Measurements from ENCODE around the gene ZMIZ1. TPM values are rescaled to one million over a fixed set of nuclear protein-coding genes. Genes with fewer than 3 reads are reported as not detected.

Gene ZMIZ1
- total and polyA plus RNA-seq, 2 donors (not counting 1 experiment from before 2014, with no cell fraction given), result 6.3 to 30.6 TPM

DNA sequence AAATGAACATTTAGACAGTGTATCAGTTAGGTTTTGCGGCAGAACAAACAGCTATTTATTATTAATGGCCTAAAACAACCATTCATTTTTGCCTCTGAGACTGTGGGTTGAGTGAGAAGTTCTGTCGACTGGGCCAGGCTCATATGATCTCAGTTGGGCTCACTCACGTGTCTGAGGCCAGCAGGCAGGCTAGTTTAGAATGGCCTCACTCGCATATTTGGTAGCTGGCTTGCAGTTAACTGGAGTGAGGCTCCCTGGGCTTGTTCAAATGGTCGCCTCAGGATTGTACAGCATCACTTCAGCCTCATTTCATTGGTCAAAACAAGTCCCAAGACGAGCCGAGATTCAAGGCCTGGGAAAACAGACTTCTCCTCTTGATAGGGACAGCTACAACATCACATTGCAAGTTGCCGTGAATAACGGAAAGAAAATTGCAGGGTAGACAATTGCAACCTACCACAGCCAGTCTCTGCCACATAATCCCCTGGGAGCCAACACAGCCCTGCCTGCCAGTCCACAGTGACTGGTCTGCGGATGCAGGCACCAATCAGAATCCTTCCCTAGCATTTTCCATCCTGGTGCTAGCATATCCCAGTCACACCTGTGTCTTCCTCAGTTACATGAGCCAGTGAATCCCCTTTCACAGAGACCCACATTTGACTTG lies 255.4 kb downstream of the ZMIZ1 start:
- H3K27ac ChIP-seq (ENCODE audit: insufficient read depth, low read length), result no peak overlapping the region
- no peaks in the 10 kb centered on the region for H3K79me2 ChIP-seq (ENCODE audit: control insufficient read depth, insufficient read depth, low read length)
- no peak overlapping the region for H2AFZ ChIP-seq (ENCODE audit: low read length)
- H3K36me3 ChIP-seq (ENCODE audit: control insufficient read depth, insufficient read depth, low read length), result no peaks in the 10 kb centered on the region
- H3K4me3 ChIP-seq (replicated peaks in 1 of 4; ENCODE audit: control extremely low read depth in 1 of 4, insufficient read depth in 1 of 4, low read depth in 3 of 4, low read length in 4 of 4), result no peak overlapping the region
- H4K20me1 ChIP-seq (ENCODE audit: control insufficient read depth, extremely low read depth, insufficient read depth, low read length), result no peaks in the 10 kb centered on the region
- no peaks in the 10 kb centered on the region for H3K27me3 ChIP-seq (ENCODE audit: control insufficient read depth, insufficient read depth, low read length)
- peaks cover 16% of the 10 kb centered on the region for H3K4me1 ChIP-seq (ENCODE audit: control insufficient read depth, extremely low read depth, insufficient read depth, low read length)
- H3K9ac ChIP-seq (ENCODE audit: insufficient read depth, low read length), result no peak overlapping the region
- H3K4me2 ChIP-seq (ENCODE audit: extremely low read depth, insufficient read depth, low read length), result no peak overlapping the region
- DNase-seq (ENCODE audit: low read depth in 2 of 2), result no peak
- no peaks in the 10 kb centered on the region for H3K9me3 ChIP-seq (ENCODE audit: control insufficient read depth, insufficient read depth, low read depth, low read length)
- no peak for TF ChIP-seq EZH2 (IDR thresholded peaks at IDR 0.05; ENCODE audit: low read length, missing control alignments)
- TF ChIP-seq, protein P1, sequence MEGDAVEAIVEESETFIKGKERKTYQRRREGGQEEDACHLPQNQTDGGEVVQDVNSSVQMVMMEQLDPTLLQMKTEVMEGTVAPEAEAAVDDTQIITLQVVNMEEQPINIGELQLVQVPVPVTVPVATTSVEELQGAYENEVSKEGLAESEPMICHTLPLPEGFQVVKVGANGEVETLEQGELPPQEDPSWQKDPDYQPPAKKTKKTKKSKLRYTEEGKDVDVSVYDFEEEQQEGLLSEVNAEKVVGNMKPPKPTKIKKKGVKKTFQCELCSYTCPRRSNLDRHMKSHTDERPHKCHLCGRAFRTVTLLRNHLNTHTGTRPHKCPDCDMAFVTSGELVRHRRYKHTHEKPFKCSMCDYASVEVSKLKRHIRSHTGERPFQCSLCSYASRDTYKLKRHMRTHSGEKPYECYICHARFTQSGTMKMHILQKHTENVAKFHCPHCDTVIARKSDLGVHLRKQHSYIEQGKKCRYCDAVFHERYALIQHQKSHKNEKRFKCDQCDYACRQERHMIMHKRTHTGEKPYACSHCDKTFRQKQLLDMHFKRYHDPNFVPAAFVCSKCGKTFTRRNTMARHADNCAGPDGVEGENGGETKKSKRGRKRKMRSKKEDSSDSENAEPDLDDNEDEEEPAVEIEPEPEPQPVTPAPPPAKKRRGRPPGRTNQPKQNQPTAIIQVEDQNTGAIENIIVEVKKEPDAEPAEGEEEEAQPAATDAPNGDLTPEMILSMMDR (conservative IDR thresholded peaks at IDR 0.05 in 1 of 2, IDR thresholded peaks at IDR 0.05 in 1 of 2; ENCODE audit: low read depth in 1 of 2, low read length in 2 of 2), result no peak

DNA sequence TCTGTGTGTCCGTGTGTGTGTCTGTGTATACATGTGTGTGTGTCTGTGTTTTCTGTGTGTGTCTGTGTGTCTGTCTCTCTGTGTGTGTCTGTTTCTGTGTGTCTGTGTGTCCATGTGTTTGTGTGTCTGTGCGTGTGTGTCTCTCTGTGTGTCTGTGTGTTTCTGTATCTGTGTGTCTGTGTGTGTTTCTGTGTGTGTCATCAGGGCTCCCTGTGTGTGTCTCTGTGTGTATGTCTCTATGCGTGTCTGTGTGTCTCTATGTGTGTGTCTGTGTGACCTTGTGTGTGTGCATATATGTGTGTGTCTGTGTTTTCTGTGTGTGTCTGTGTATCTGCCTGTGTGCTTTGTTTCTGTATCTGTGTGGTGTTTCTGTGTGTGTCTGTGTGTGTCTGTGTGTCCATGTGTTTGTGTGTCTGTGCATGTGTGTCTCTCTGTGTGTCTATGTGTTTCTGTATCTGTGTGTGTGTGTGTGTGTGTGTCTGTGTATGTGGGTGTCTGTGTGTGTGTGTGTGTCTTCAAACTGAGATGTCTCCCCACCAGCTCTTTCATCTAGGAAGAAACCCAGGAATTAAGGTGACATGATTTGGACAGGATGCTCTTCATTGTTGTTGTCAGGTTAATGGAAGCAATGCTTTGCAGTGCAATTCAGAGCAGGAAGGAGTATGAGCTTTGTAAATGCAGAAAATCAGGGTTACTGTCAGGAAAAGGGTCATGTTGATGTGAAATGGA lies 257.8 kb downstream of the ZMIZ1 start:
- no peak overlapping the region for H3K4me2 ChIP-seq (ENCODE audit: extremely low read depth, insufficient read depth, low read length)
- H3K79me2 ChIP-seq (ENCODE audit: control insufficient read depth, insufficient read depth, low read length), result no peaks in the 10 kb centered on the region
- no peak for DNase-seq (ENCODE audit: low read depth in 2 of 2)
- H3K4me1 ChIP-seq (ENCODE audit: control insufficient read depth, extremely low read depth, insufficient read depth, low read length), result peaks cover 5% of the 10 kb centered on the region
- no peak overlapping the region for H2AFZ ChIP-seq (ENCODE audit: low read length)
- no peaks in the 10 kb centered on the region for H3K9me3 ChIP-seq (ENCODE audit: control insufficient read depth, insufficient read depth, low read depth, low read length)
- H3K27me3 ChIP-seq (ENCODE audit: control insufficient read depth, insufficient read depth, low read length), result no peaks in the 10 kb centered on the region
- no peaks in the 10 kb centered on the region for H3K36me3 ChIP-seq (ENCODE audit: control insufficient read depth, insufficient read depth, low read length)
- TF ChIP-seq, protein P1 (conservative IDR thresholded peaks at IDR 0.05 in 1 of 2, IDR thresholded peaks at IDR 0.05 in 1 of 2; ENCODE audit: low read depth in 1 of 2, low read length in 2 of 2), result no peak
- no peak overlapping the region for H3K9ac ChIP-seq (ENCODE audit: insufficient read depth, low read length)
- H3K27ac ChIP-seq (ENCODE audit: insufficient read depth, low read length), result no peak overlapping the region
- no peaks in the 10 kb centered on the region for H4K20me1 ChIP-seq (ENCODE audit: control insufficient read depth, extremely low read depth, insufficient read depth, low read length)
- H3K4me3 ChIP-seq (replicated peaks in 1 of 4; ENCODE audit: control extremely low read depth in 1 of 4, insufficient read depth in 1 of 4, low read depth in 3 of 4, low read length in 4 of 4), result no peak overlapping the region

DNA sequence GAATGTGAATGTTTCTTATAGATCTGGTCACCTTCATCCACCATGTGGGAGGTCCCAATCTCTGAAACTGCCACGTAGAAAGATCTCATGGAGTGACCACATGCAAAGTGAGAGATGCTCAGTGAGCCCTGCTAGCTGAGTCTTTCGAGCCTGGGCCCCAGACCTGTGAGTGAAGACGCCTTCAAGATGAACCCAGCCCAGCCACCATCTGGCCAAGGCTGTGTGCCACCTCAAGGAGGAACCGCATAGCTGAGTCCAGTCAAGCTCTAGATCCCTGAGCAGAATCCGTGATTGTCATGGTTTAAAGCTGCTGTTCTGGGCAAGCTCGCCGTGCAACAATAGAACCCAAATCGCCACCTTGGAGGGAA lies 258.3 kb downstream of the ZMIZ1 start:
- no peaks in the 10 kb centered on the region for H3K27me3 ChIP-seq (ENCODE audit: control insufficient read depth, insufficient read depth, low read length)
- H3K4me1 ChIP-seq (ENCODE audit: control insufficient read depth, extremely low read depth, insufficient read depth, low read length), result peaks cover 7% of the 10 kb centered on the region
- H3K9ac ChIP-seq (ENCODE audit: insufficient read depth, low read length), result no peak overlapping the region
- no peak overlapping the region for H3K4me2 ChIP-seq (ENCODE audit: extremely low read depth, insufficient read depth, low read length)
- no peaks in the 10 kb centered on the region for H3K36me3 ChIP-seq (ENCODE audit: control insufficient read depth, insufficient read depth, low read length)
- no peaks in the 10 kb centered on the region for H3K79me2 ChIP-seq (ENCODE audit: control insufficient read depth, insufficient read depth, low read length)
- H2AFZ ChIP-seq (ENCODE audit: low read length), result no peak overlapping the region
- H3K4me3 ChIP-seq (replicated peaks in 1 of 4; ENCODE audit: control extremely low read depth in 1 of 4, insufficient read depth in 1 of 4, low read depth in 3 of 4, low read length in 4 of 4), result no peak overlapping the region
- no peaks in the 10 kb centered on the region for H3K9me3 ChIP-seq (ENCODE audit: control insufficient read depth, insufficient read depth, low read depth, low read length)
- TF ChIP-seq, protein P1 (conservative IDR thresholded peaks at IDR 0.05 in 1 of 2, IDR thresholded peaks at IDR 0.05 in 1 of 2; ENCODE audit: low read depth in 1 of 2, low read length in 2 of 2), result no peak
- TF ChIP-seq EZH2 (IDR thresholded peaks at IDR 0.05; ENCODE audit: low read length, missing control alignments), result no peak
- no peak for DNase-seq (ENCODE audit: low read depth in 2 of 2)
- H3K27ac ChIP-seq (ENCODE audit: insufficient read depth, low read length), result no peak overlapping the region
- H4K20me1 ChIP-seq (ENCODE audit: control insufficient read depth, extremely low read depth, insufficient read depth, low read length), result no peaks in the 10 kb centered on the region

All from fibroblast of lung (primary cell).